ENCODE data around the gene SH3BGR.

The SH3BGR gene

GRCh38 chr21:39461419-39461818 is 9.6 kb downstream of the SH3BGR start:
- no peak for DNase-seq

GRCh38 chr21:39463308-39463707 is 11.5 kb downstream of the SH3BGR start:
- no peak for DNase-seq

DNA sequence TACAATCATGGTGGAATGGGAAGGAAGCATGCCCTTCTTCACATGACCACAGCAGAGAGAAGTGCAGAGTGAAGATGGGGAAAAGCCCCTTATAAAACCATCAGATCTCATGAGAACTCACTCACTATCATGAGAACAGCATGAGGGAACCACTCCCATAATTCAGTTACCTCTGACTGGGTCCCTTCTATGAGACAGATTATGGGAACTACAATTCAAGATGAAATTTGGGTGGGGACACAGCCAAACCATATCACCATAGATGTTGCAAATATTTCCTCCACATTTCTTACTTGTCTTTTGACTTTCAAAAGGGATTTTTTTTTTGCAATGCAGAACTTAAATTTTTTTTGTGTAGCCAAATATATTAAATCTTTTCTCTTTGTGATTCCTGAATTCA is 14.8 kb downstream of the SH3BGR start:
- no peak for DNase-seq

DNA sequence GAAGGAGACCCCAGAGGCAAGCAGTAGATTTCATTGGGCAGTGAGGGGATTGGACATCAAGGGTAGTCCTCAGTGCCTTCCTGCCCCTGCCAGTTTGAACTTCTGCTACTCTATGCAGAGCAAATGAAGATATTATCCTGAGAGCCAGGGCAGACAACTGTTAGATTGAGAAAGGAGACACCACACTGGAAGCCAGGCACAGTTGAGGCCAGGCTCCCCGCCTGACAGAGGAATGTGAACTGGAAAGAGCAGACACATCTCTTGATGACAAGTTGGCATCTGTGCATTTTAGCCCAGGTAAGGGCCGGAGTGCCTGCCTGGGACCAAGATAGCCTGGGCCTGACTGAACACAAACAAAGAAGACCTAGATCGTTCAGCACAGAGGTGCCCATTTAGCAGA is 16.0 kb downstream of the SH3BGR start:
- no peak for DNase-seq

DNA sequence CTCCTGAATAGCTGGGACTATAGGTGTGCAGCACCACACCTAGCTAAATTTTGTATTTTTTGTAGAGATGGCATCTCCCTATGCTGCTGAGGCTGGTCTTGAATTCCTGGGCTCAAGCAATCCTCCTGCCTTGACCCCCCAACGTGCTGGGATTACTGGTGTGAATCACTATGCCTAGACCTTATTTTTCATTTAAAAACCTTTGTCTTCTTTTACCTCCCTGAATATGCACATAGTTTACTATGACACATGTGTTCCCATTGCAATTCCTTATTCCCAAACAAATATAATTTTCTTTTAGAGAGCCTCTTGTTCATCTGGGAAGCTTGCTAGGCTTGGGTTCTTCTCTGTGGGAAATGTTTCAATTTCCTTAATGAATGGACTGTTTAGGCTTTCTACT is 16.8 kb downstream of the SH3BGR start:
- no peak for DNase-seq

- no peak for DNase-seq
Measured at GRCh38 chr21:39471598-39471997, 19.8 kb downstream of the SH3BGR start.

GRCh38 chr21:39472786-39473185 is 21.0 kb downstream of the SH3BGR start:
- DNase-seq = no peak

DNA sequence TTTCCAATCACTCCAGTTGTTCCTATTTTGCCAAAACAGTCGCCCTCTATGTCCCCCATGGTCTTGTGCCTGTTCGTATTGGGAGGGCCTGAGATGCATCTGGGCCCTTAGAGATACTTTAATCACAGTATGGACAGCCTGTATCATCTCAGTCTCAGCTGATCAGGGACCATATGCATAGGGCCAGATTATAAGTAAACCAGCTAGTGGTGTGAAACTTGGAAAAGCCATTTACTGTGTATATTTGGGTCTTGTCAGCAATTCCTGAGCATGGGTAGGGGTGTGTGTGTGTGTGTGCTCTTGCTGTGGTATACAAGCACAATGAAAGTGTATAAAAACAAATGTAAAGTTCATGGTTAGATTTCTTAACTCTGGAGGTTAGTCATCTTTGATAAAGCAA is 22.8 kb downstream of the SH3BGR start:
- no peak for DNase-seq

- DNase-seq = no peak
Measured at GRCh38 chr21:39479164-39479813, 27.5 kb downstream of the SH3BGR start.

GRCh38 chr21:39479814-39480182 is 28.0 kb downstream of the SH3BGR start:
- DNase-seq = no peak

DNA sequence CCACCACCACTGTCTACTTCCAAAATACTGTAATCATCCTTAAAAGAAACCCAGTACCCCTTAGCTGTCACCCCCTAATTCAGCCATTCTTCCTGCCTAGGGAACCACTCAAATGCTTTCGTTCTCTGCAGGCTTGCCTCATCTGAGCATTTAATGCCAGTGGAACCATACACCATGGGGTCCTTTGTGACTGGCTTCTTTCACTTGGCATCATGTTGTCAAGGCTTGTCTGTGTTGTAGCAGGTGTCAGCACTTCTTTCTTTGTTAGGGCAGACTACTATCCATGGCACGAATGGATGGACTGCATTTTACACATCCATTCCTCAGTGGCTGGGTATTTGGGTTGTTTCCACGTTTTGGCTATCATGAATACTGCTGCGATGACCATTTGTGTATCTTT is 28.5 kb downstream of the SH3BGR start:
- DNase-seq = no peak

- DNase-seq = no peak
Measured at GRCh38 chr21:39481886-39482285, 30.1 kb downstream of the SH3BGR start.

DNA sequence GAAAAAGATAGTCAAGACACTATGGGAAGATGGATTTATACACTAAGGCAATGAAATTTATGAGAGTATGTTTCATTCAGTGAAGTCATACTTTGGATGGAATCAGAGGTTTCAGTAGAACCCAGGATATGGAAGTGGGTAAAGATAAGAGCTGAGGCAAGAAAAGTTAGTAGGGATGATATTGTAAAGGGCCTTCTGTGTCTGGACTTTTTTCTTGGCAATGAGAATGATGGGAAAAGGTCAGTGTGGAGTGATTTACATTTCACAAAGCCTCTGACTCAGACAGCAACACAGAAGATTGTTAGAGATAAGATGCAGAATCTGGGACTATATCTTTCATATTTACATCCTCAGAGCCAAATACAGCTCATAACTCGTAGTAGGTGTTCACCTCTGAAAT is 32.1 kb downstream of the SH3BGR start:
- no peak for DNase-seq

- DNase-seq = no peak
Measured at GRCh38 chr21:39484711-39485276, 33.0 kb downstream of the SH3BGR start.

DNA sequence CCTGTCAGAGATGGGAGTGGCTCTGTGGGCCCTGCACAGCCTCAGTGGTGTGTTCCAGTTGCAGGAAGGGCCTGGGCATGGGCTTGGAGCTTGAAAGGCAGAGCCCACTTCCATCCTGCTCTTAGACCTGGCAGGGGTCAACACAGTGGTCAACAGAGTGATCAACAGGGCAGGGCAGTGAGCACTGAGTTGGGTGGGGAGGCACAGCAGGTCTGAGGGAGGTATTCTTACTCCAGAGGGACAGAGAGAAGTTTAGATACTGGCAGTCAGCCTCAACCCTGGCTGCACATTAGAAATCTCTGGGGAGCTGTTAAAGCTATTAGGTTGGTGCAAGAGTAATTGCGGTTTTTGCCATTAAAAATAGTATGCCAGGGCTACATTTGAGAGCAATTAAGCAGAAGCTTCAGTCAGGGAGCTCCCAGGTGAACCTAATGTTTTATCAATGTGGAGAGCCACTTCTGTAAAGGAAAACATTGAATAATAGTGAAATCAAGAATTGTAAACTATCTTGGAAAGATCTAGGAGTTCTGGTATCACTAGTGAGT is 37.7 kb downstream of the SH3BGR start:
- DNase-seq = no peak

DNA sequence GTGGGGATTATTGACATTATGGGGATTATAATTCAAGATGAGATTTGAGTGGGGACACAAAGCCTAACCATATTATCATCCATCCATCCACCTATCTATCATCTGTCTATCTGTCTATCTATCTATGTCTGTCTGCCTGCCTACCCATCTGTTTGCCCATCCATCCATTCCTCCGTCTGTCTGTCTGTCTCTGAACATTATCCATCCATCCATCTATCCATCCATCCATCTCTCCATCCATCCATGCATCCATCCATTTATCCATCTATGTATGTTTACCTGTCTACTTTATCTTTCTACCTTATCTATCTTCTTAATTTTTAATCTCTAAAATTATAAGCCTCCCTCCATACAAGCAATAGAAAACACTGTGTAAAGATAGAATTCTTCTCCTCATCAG is 47.4 kb downstream of the SH3BGR start:
- DNase-seq = no peak

DNA sequence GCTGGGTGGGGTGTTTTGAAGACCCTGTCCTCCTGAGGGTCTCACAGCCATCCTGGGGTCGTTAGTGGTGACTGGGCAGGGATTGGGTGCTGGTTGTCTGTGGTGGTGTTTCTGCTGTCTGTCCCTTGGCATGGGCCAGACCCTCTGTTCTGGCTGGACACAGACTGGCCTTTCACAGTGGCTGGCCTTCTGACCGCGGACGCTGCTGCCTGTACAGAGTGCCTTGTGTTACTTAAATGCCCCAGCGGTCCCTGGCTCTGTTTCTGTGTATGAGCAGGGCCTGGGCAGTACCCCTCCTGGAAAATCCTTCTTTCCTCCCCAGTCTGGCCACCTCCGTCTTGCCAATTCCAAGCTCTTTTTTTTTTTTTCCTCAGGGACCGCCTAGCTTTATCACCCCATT is 50.9 kb downstream of the SH3BGR start:
- DNase-seq = no peak

DNA sequence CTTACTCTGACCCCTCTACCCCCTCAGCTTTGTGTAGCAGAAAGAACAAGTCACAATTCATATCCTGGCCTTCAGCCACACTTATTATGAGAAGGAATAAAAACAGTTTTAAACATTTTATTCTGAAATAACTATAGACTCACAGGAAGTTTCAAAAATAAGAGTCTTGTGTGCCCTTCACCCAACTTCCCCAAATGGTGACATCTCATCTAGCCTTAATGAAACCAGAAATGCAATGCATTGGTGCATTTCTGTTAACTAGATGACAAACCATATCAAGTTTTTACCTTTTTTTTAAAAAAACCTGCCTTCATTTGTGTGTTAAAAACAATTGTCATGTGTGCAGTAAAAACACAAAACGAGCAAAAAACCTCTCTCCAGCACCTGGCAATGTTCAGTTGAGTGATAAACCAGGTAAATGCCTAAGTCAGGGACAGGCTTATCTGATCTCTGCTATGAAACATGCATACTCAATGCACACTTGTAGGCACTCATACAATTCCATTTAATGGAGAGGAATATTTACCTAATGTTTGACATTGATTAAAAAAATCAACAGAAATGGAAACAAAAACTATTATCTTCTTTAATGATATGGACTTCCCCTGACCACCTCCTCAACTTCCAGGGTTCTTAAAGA is 51.5 kb downstream of the SH3BGR start:
- DNase-seq = no peak

GRCh38 chr21:39504230-39504629 is 52.5 kb downstream of the SH3BGR start:
- DNase-seq = no peak

GRCh38 chr21:39510240-39510639 is 58.5 kb downstream of the SH3BGR start:
- no peak for DNase-seq

GRCh38 chr21:39511102-39511501 is 59.3 kb downstream of the SH3BGR start:
- DNase-seq = no peak

GRCh38 chr21:39513735-39514134 is 62.0 kb downstream of the SH3BGR start:
- DNase-seq = no peak

GRCh38 chr21:39515684-39516472 is 64.1 kb downstream of the SH3BGR start:
- DNase-seq = no peak
